Heart left ventricle (tissue), 16 donors: ENCODE results near the gene RGS17. TPM values are rescaled to one million over a fixed set of nuclear protein-coding genes. Genes with fewer than 3 reads are reported as not detected.
A peak's percentile ranks its signal among the peaks of the same experiment; 100 is the strongest.

Source experiments
- ATAC-seq, 4 donors: fragments of 200-7000 bp; cut with Tn5 transposase; one replicate each; pipeline ENCODE4 v1.9.1; 2020 to 2022; ENCODE audit warnings: moderate library complexity in 4 of 4, mild to moderate bottlenecking in 3 of 4, moderate number of reproducible peaks in 1 of 4
- DNase-seq, 5 donors: peaks; one replicate each; pipeline ENCODE4 v3.0.0-alpha.2; 2020
- H3K27ac ChIP-seq, 12 donors: fragments of 200-600 bp; sonication (generic) in 4 of 12; one replicate each; pipeline versions ENCODE4 v1.5.0 to v1.8.0; 2016 to 2022; ENCODE audit warnings: mild to moderate bottlenecking in 2 of 12
- H3K27me3 ChIP-seq, 9 donors: fragments of 200-600 bp; sonication (generic) in 2 of 9; one replicate each; pipeline versions ENCODE4 v1.5.1 to v1.8.0; 2016 to 2022; ENCODE audit warnings: mild to moderate bottlenecking in 3 of 9
- H3K36me3 ChIP-seq, 9 donors: fragments of 200-600 bp; sonication (generic) in 2 of 9; one replicate each; pipeline versions ENCODE4 v1.5.0 to v1.8.0; 2018 to 2022; ENCODE audit warnings: mild to moderate bottlenecking in 2 of 9
- H3K4me1 ChIP-seq, 12 donors: fragments of 200-600 bp; sonication (generic) in 4 of 12; one replicate each; pipeline versions ENCODE4 v1.5.0 to v1.8.0; 2016 to 2022; ENCODE audit warnings: mild to moderate bottlenecking in 3 of 12
- H3K4me3 ChIP-seq, 12 donors: fragments of 200-600 bp; sonication (generic) in 4 of 12; one replicate each; pipeline versions ENCODE4 v1.5.0 to v1.8.0; 2017 to 2022; ENCODE audit warnings: mild to moderate bottlenecking in 9 of 12, moderate library complexity in 4 of 12
- H3K9me3 ChIP-seq, 12 donors: fragments of 200-600 bp; sonication (generic) in 4 of 12; one replicate each; pipeline versions ENCODE4 v1.5.0 to v1.8.0; 2016 to 2022; ENCODE audit warnings: mild to moderate bottlenecking in 1 of 12
- POLR2A ChIP-seq, 2 donors: fragments of 450-650 bp; IDR thresholded peaks; one replicate each; pipeline ENCODE4 v1.6.1; 2017; ENCODE audit warnings: antibody characterized with exemption in 2 of 2, mild to moderate bottlenecking in 2 of 2, moderate library complexity in 2 of 2
- WGBS, 4 donors: extraction: QIAGEN DNeasy Blood & Tissue Kit in 2 of 4; methylation state at CpG; one replicate each; pipeline versions ENCODE4 v1.1.5 to v1.1.7; 2013 to 2018; 5-methylcytosine and 5-hydroxymethylcytosine counted together
- intact Hi-C, 10 donors: fragments of 100-400 bp; cut with DNase I; formaldehyde crosslinking; loops; one replicate each; pipeline versions ENCODE4 v1.11.1 to v1.14.2; 2022
- polyA plus RNA-seq, 2 donors: library from polyadenylated mRNA; stranded (reverse); fragments of 200-250 nt; gene quantifications; one replicate each; pipeline ENCODE4 v1.2.3, GENCODE V29; 2013
- total RNA-seq, 9 donors: library from RNA; depleted of rRNA in 2 of 9; stranded (reverse); fragments of >200 nt in 2 of 9; fragmentation: NEBNext Ultra II Directional in 3 of 9; extraction: Animal tissue kit (Norgen Biotek cat#: 25700) in 3 of 9; gene quantifications; one replicate each; pipeline versions ENCODE4 v1.1.0 to v1.2.4, GENCODE V29; 2016 to 2023
- TF ChIP-seq, protein P1 (sequence below), 12 donors: fragments of 200-600 bp; sonication (generic) in 4 of 12; IDR thresholded peaks; one replicate each; pipeline versions ENCODE4 v1.5.0 to v1.8.0; 2018 to 2022; ENCODE audit warnings: antibody characterized with exemption in 12 of 12, mild to moderate bottlenecking in 5 of 12
- donor health status: ischemic (EF 13 %, LVEDD 7.1; RV severe dilation, severe dysfunction).
- donor health status: healthy with polysubstance abuse.
- donor health status: DM: no; HTN: yes; CAD: no.
- donor health status: DM: no; HTN: no; CAD: no.
- donor health status: ischemic (EF 25% LVEDD 6.9; RV normal size, moderate dysfunction).
- donor health status: ischemic (EF 25% LVEDD 5.7; RV mildly dilated, moderate dysfunction).
- donor health status: healthy.
- donor health status: DM: yes; HTN: yes; CAD: no.
- donor health status: ischemic (EF 35%, LVEDD 5.7; RV mildly dilated, moderate dysfunction).
- donor health status: nonischemic (EF 11% LVEDD 7.7; RV severe dilation, severe dysfunction).
- donor health status: DM: yes; HTN: yes; CAD: no.
- donor health status: PGD.
- donor health status: ischemic (EF 29% LVEDD 5.4; RV normal size, mild dysfunction).
- donor health status: nonischemic (EF 23%, LVEDD 6.1; RV moderate dilation, normal function).

RGS17 gene
- total and polyA plus RNA-seq, 11 donors, result under 0.01 to 0.53 (median 0.19) TPM; not detected in 1

DNA sequence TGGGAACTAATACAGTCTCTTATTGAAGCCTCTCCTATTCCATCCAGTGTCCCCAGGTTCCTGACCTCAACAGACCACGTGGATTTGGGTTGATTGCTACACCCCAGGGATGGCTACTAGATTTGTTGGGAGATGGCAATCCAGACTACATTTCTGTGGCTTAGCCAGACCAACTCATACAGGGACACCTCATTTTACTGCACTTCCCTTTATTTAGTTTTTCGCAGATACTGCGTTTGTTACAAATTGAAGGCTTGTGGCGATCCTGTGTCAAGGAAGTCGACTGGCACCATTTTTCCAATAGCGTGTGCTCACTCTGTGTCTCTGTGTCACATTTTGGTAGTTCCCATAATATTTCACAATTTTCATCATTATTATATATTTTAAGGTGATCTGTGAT lies 118.2 kb downstream of the RGS17 start:
- H3K4me3 ChIP-seq, result no peak overlapping the region
- H3K27ac ChIP-seq, result no peak overlapping the region
- TF ChIP-seq POLR2A (IDR thresholded peaks at IDR 0.05), result no peak
- TF ChIP-seq, protein P1, sequence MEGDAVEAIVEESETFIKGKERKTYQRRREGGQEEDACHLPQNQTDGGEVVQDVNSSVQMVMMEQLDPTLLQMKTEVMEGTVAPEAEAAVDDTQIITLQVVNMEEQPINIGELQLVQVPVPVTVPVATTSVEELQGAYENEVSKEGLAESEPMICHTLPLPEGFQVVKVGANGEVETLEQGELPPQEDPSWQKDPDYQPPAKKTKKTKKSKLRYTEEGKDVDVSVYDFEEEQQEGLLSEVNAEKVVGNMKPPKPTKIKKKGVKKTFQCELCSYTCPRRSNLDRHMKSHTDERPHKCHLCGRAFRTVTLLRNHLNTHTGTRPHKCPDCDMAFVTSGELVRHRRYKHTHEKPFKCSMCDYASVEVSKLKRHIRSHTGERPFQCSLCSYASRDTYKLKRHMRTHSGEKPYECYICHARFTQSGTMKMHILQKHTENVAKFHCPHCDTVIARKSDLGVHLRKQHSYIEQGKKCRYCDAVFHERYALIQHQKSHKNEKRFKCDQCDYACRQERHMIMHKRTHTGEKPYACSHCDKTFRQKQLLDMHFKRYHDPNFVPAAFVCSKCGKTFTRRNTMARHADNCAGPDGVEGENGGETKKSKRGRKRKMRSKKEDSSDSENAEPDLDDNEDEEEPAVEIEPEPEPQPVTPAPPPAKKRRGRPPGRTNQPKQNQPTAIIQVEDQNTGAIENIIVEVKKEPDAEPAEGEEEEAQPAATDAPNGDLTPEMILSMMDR (IDR thresholded peaks at IDR 0.05), result no peak
- 90 to 92% (median 91%) methylated on average over 6 of the region's 6 CpGs for WGBS, 4 donors
- intact Hi-C loops, result loop anchor here in 1 of 10 donors (10.0 kb wide), 1 partner anchor 58 kb away; no protein-coding TSS in a partner anchor
- H3K9me3 ChIP-seq, result no peaks in the 10 kb centered on the region
- no peak for ATAC-seq
- no peak for DNase-seq
- H3K36me3 ChIP-seq, result no peaks in the 10 kb centered on the region
- no peaks in the 10 kb centered on the region for H3K27me3 ChIP-seq
- H3K4me1 ChIP-seq, result no peaks in the 10 kb centered on the region

DNA sequence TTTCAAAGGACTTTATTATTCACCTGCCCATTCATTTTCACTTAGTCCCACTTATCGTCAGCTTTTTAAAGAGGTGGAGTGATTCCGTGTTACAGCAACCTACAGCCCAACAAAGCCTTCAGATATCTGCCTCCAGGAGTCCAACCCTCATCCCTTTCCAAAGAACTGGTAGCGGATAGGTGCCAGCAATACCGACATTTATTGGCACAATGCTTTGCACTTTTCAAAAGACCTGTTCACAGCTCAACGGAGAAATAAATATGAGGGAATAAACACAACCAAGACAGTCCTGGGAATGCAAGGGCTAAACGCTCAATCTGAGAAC lies 127.8 kb downstream of the RGS17 start:
- peaks cover 4 to 54% (median 31%) of the 10 kb centered on the region in 12 donors for H3K4me1 ChIP-seq
- peaks cover 0 to 16% (median 2%) of the 10 kb centered on the region in 9 donors for H3K36me3 ChIP-seq
- ATAC-seq (peak in 3 of 4 donors; percentile 13 to 20 (median 13)), DNase-seq (no peak)
- no peaks in the 10 kb centered on the region for H3K27me3 ChIP-seq
- 1 to 7% (median 2%) methylated on average over 6 of the region's 6 CpGs for WGBS, 4 donors
- H3K4me3 ChIP-seq, result peak overlapping the region; percentile 60 to 89 (median 78)
- peak overlapping the region; percentile 75 to 96 (median 90) for H3K27ac ChIP-seq
- H3K9me3 ChIP-seq, result no peaks in the 10 kb centered on the region
- no peak for TF ChIP-seq POLR2A (IDR thresholded peaks at IDR 0.05)
- TF ChIP-seq, protein P1 (IDR thresholded peaks at IDR 0.05), result no peak
- intact Hi-C loops, result loop anchor here in 2 of 10 donors (2.0 kb wide), 2 partner anchors 19 to 21 kb away; partner anchors contain the start of gene FBXO5 (in 1 of the 2)

DNA sequence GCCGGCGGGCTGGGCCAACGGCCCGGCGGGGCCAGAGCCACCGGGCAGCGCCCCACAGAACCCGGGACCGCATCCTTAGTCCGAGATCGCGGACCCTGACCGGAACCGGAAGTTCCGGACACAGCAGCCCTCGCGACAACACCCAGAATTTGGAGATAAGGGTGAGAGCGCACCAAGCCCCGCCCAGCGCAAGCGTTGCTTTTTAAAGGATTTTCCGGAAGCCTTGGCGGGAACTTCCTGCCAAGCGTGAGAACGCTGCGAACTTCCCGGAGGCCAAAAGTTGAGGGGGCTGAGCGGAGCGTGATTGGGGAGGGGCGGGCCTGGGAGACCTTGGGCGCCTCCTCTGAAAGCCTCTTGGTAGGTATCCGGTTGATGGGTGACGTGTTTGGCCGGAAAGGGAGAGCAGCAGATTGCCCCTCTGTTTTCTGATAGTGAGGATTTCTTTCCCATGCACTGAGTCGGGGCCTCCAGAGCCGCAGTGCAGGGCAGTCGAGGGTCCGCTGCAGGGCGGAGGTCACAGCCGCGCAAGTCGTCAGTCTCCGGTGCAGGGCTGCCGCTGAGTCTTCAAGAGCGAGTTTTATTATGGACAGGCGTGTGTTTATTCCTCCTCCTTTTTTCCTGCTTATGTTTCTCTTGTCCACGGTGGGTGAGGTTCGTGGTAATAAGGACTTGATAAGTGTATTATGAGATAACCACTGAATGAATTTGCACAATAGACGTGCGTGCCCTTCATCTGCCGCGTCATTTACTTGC lies 128.3 kb downstream of the RGS17 start, which contains the start of gene MTRF1L:
TSS of gene MTRF1L (minus strand) at position 97 of the 753 bp plus-strand sequence. CDS start at position 73, 24 bp downstream.
- peaks cover 0 to 21% (median 7%) of the 10 kb centered on the region in 9 donors for H3K36me3 ChIP-seq
- ATAC-seq (peak; percentile 97 to 99 (median 98)), DNase-seq (peak; percentile 94 to 97 (median 95))
- 0 to 1% (median 0%) methylated on average over 36 to 52 of the region's 52 CpGs for WGBS, 4 donors
- peak; percentile 26 to 82 for TF ChIP-seq POLR2A (IDR thresholded peaks at IDR 0.05)
- TF ChIP-seq, protein P1 (IDR thresholded peaks at IDR 0.05), result peak in 1 of 12 donors; percentile 25
- peak within 1 kb of the TSS; percentile 75 to 96 (median 90) for H3K27ac ChIP-seq
- no peaks in the 10 kb centered on the region for H3K27me3 ChIP-seq
- H3K9me3 ChIP-seq, result no peaks in the 10 kb centered on the region
- H3K4me1 ChIP-seq, result peaks cover 4 to 58% (median 31%) of the 10 kb centered on the region in 12 donors
- peak within 1 kb of the TSS; percentile 60 to 89 (median 78) for H3K4me3 ChIP-seq
- intact Hi-C loops, result loop anchor here in 3 of 10 donors (1.0 to 2.0 kb wide), 3 partner anchors 18 to 20 kb away; partner anchors contain the start of gene FBXO5 (in 2 of the 3)
